LNCAP (cell line): ENCODE results near the gene NDUFB1.

Source experiments
- CTCF ChIP-seq: fragments of 450-650 bp; IDR thresholded peaks from 2 replicates; pipeline ENCODE4 v1.5.1; 2017; ENCODE audit warnings: mild to moderate bottlenecking

Gene NDUFB1

GRCh38 chr14:92108345-92109254, 12.9 kb downstream of the NDUFB1 start:
- no peak for TF ChIP-seq CTCF

GRCh38 chr14:92106143-92106926, 15.2 kb downstream of the NDUFB1 start, which contains the start of gene ATXN3:
Gene ATXN3 (minus strand): TSS chr14:92106582. CDS start chr14:92106552, 30 bp downstream.
- TF ChIP-seq CTCF, result peak; percentile 82

GRCh38 chr14:92105893-92106142, 15.7 kb downstream of the NDUFB1 start:
- no peak for TF ChIP-seq CTCF

- TF ChIP-seq CTCF, result no peak
Measured at GRCh38 chr14:92105073-92105892, 16.2 kb downstream of the NDUFB1 start.

GRCh38 chr14:92103363-92103989, 18.0 kb downstream of the NDUFB1 start:
- no peak for TF ChIP-seq CTCF

- TF ChIP-seq CTCF, result no peak
Measured at GRCh38 chr14:92099802-92100201, 21.7 kb downstream of the NDUFB1 start.

- TF ChIP-seq CTCF, result no peak; the same call in 1 of the 2 replicates
Measured at GRCh38 chr14:92093320-92093719, 28.2 kb downstream of the NDUFB1 start.
